H1 (cell line): Measurements from ENCODE around the gene TASP1. TPM values are rescaled to one million over a fixed set of nuclear protein-coding genes. Genes with fewer than 3 reads are reported as not detected.

ENCODE experiments used
- CHD7 ChIP-seq: fragments of 300-600 bp; sonication (generic); IDR thresholded peaks from 2 replicates; pipeline ENCODE4 v1.7.1; 2012; ENCODE audit warnings: low read length, moderate library complexity, mild to moderate bottlenecking, inconsistent platforms; ENCODE audit not compliant: insufficient replicate concordance
- KDM4A ChIP-seq: IDR thresholded peaks from one replicate; pipeline ENCODE4 v1.7.1; 2012; ENCODE audit warnings: low read depth, mild to moderate bottlenecking, moderate library complexity, low read length, inconsistent platforms; ENCODE audit not compliant: severe bottlenecking
- polyA plus RNA-seq, 7 experiments: library from polyadenylated mRNA; depleted of rRNA in 3 of 7; stranded (reverse) in 5 of 7; unstranded in 2 of 7; fragments of >200 nt in 5 of 7; fragments of 200-250 nt in 2 of 7; gene quantifications; 1 replicate in 5 of 7; 2 replicates in 1 of 7; 4 replicates in 1 of 7; pipeline versions ENCODE4 v1.2.1 to v1.2.3, GENCODE V29; 2011 to 2013; ENCODE audit warnings: missing spikeins in 2 of 7, mixed read lengths in 2 of 7
- total RNA-seq: library from RNA; stranded (reverse); fragmentation: NEBNext Ultra II Directional; extraction: Animal tissue kit (Norgen Biotek cat#: 25700); gene quantifications from 2 replicates; pipeline ENCODE4 v1.2.1, GENCODE V29; 2021

TASP1 gene
- total and polyA plus RNA-seq, 2 of the 8 experiments (the other 6 are each of a cell fraction or from before 2014, with no cell fraction given), result 4.5 to 10.9 TPM

- TF ChIP-seq CHD7 (no peak), KDM4A (no peak)
Measured at GRCh38 chr20:13430346-13431002, 208.3 kb downstream of the TASP1 start (continued).
